ENCODE measurements around the gene CPN2.

- TF ChIP-seq CTCF (IDR thresholded peaks at IDR 0.05), result no peak
- TF ChIP-seq POLR2A (IDR thresholded peaks at IDR 0.05), result no peak
Measured at GRCh38 chr3:194342861-194343560, 8.1 kb downstream of the CPN2 start.

Measured in lower leg skin (tissue), 3 donors.